GM21526 (cell line): Measurements from ENCODE around the gene SLC41A2.
A peak's percentile ranks its signal among the peaks of the same experiment; 100 is the strongest.

Experiments
- ATAC-seq: cut with Tn5 transposase; IDR thresholded peaks from one replicate; pipeline ENCODE4 v1.9.1; 2021; ENCODE audit warnings: moderate library complexity; ENCODE audit not compliant: unreplicated experiment, low FRiP score

The SLC41A2 gene

GRCh38 chr12:104930388-104931326 is 27.4 kb downstream of the SLC41A2 start:
- peak; percentile 82 for ATAC-seq

GRCh38 chr12:104929977-104930376 is 28.1 kb downstream of the SLC41A2 start:
- ATAC-seq: no peak

- no peak for ATAC-seq
Observed at GRCh38 chr12:104929368-104929767, 28.7 kb downstream of the SLC41A2 start.

- no peak for ATAC-seq
Observed at GRCh38 chr12:104928036-104928745, 29.9 kb downstream of the SLC41A2 start.

GRCh38 chr12:104925501-104925900 is 32.6 kb downstream of the SLC41A2 start:
- ATAC-seq: no peak

- ATAC-seq: no peak
Observed at GRCh38 chr12:104921340-104921739, 36.8 kb downstream of the SLC41A2 start.

- ATAC-seq: no peak
Observed at GRCh38 chr12:104911942-104912341, 46.1 kb downstream of the SLC41A2 start.

- no peak for ATAC-seq
Observed at GRCh38 chr12:104910196-104910840, 47.8 kb downstream of the SLC41A2 start.

GRCh38 chr12:104909761-104910160 is 48.3 kb downstream of the SLC41A2 start:
- ATAC-seq: no peak
